NCI-H128 (cell line): ENCODE measurements around the gene KRTAP5-7.
"Not testable (repeated sequence)": the region's sequence is repeated elsewhere in the genome, so short reads cannot be mapped to it uniquely, and the experiment has no call there.

Experiments used
- DNase-seq: peaks from one replicate; lab custom pipeline; 2025; ENCODE audit not compliant: unreplicated experiment; lab: John Stamatoyannopoulos, UW

The KRTAP5-7 gene

GRCh38 chr11:71532036-71532610, 5.1 kb downstream of the KRTAP5-7 start:
- no peak for DNase-seq

- DNase-seq, result not testable (repeated sequence)
Observed at GRCh38 chr11:71534711-71535608, 7.9 kb downstream of the KRTAP5-7 start.

- no peak for DNase-seq
Observed at GRCh38 chr11:71535825-71536224, 8.8 kb downstream of the KRTAP5-7 start.

- DNase-seq, result no peak
Observed at GRCh38 chr11:71537537-71537936, 10.5 kb downstream of the KRTAP5-7 start.

GRCh38 chr11:71537977-71538665, 11.1 kb downstream of the KRTAP5-7 start, which contains the start of gene KRTAP5-8:
Gene KRTAP5-8 (plus strand): TSS chr11:71538025. CDS start chr11:71538056, 31 bp downstream.
- DNase-seq, result not testable (repeated sequence)

- DNase-seq, result no peak
Observed at GRCh38 chr11:71538666-71538990, 11.6 kb downstream of the KRTAP5-7 start.

- no peak for DNase-seq
Observed at GRCh38 chr11:71539017-71539416, 11.9 kb downstream of the KRTAP5-7 start.

GRCh38 chr11:71539971-71540370, 12.9 kb downstream of the KRTAP5-7 start:
- DNase-seq, result not testable (repeated sequence)

- DNase-seq, result not testable (repeated sequence)
Observed at GRCh38 chr11:71540521-71541304, 13.6 kb downstream of the KRTAP5-7 start.

- DNase-seq, result no peak
Observed at GRCh38 chr11:71542382-71542781, 15.3 kb downstream of the KRTAP5-7 start.

- no peak for DNase-seq
Observed at GRCh38 chr11:71542879-71543777, 16.1 kb downstream of the KRTAP5-7 start.

GRCh38 chr11:71543866-71544265, 16.8 kb downstream of the KRTAP5-7 start:
- DNase-seq, result no peak

GRCh38 chr11:71544525-71545214, 17.6 kb downstream of the KRTAP5-7 start:
- no peak for DNase-seq

GRCh38 chr11:71545405-71545966, 18.4 kb downstream of the KRTAP5-7 start:
- DNase-seq, result no peak

- DNase-seq, result no peak
Observed at GRCh38 chr11:71548120-71548519, 21.1 kb downstream of the KRTAP5-7 start, which contains the start of gene KRTAP5-9. Gene KRTAP5-9 (plus strand): TSS chr11:71548420. CDS start chr11:71548658, 238 bp downstream.

GRCh38 chr11:71548716-71549151, 21.7 kb downstream of the KRTAP5-7 start:
- no peak for DNase-seq

GRCh38 chr11:71551711-71552110, 24.6 kb downstream of the KRTAP5-7 start:
- DNase-seq, result no peak

GRCh38 chr11:71554996-71555395, 27.9 kb downstream of the KRTAP5-7 start:
- DNase-seq, result no peak

GRCh38 chr11:71555508-71555907, 28.4 kb downstream of the KRTAP5-7 start:
- DNase-seq, result no peak
